GM21515 (cell line): ENCODE measurements around the gene CENPP.
"Not testable (repeated sequence)": the region's sequence is repeated elsewhere in the genome, so short reads cannot be mapped to it uniquely, and the experiment has no call there.

Source experiments
- ATAC-seq: cut with Tn5 transposase; IDR thresholded peaks from one replicate; pipeline ENCODE4 v1.9.1; 2021; ENCODE audit not compliant: unreplicated experiment

The CENPP gene

GRCh38 chr9:92377876-92378275 is 52.1 kb downstream of the CENPP start:
- no peak for ATAC-seq

- ATAC-seq = no peak
Observed at GRCh38 chr9:92378865-92379560, 53.3 kb downstream of the CENPP start.

- no peak for ATAC-seq
Observed at GRCh38 chr9:92380603-92381002, 54.9 kb downstream of the CENPP start.

GRCh38 chr9:92381775-92382174 is 56.0 kb downstream of the CENPP start:
- ATAC-seq = no peak

- ATAC-seq = no peak
Observed at GRCh38 chr9:92384375-92384774, 58.6 kb downstream of the CENPP start.

- ATAC-seq = no peak
Observed at GRCh38 chr9:92385001-92385400, 59.2 kb downstream of the CENPP start.

GRCh38 chr9:92385477-92385876 is 59.7 kb downstream of the CENPP start:
- no peak for ATAC-seq

GRCh38 chr9:92385953-92386352 is 60.2 kb downstream of the CENPP start:
- no peak for ATAC-seq

GRCh38 chr9:92392690-92393089 is 66.9 kb downstream of the CENPP start:
- ATAC-seq = no peak

- no peak for ATAC-seq
Observed at GRCh38 chr9:92393686-92394085, 67.9 kb downstream of the CENPP start.

GRCh38 chr9:92395617-92396016 is 69.9 kb downstream of the CENPP start:
- no peak for ATAC-seq

GRCh38 chr9:92397853-92398252 is 72.1 kb downstream of the CENPP start:
- ATAC-seq = no peak

- no peak for ATAC-seq
Observed at GRCh38 chr9:92402360-92402759, 76.6 kb downstream of the CENPP start.

- no peak for ATAC-seq
Observed at GRCh38 chr9:92402826-92403745, 77.3 kb downstream of the CENPP start.

GRCh38 chr9:92404042-92404836 is 78.5 kb downstream of the CENPP start, which contains the start of gene OGN:
TSS of gene OGN (minus strand) at chr9:92404578. CDS start at chr9:92403407, 1,171 bp downstream.
- no peak for ATAC-seq

GRCh38 chr9:92405818-92406217 is 80.1 kb downstream of the CENPP start:
- ATAC-seq = no peak

- ATAC-seq = no peak
Observed at GRCh38 chr9:92406477-92406876, 80.7 kb downstream of the CENPP start.

- ATAC-seq = no peak
Observed at GRCh38 chr9:92407818-92408217, 82.1 kb downstream of the CENPP start.

- ATAC-seq = no peak
Observed at GRCh38 chr9:92408747-92409478, 83.2 kb downstream of the CENPP start.

- ATAC-seq = not testable (repeated sequence)
Observed at GRCh38 chr9:92411157-92411556, 85.4 kb downstream of the CENPP start.

GRCh38 chr9:92414566-92414965 is 88.8 kb downstream of the CENPP start:
- no peak for ATAC-seq
